Stomach (tissue), 4 donors: ENCODE results near the gene SLFNL1.

Experiments used
- EP300 ChIP-seq: sonication (generic); formaldehyde crosslinking; IDR thresholded peaks from one replicate; pipeline ENCODE4 v1.6.1; 2017; ENCODE audit warnings: antibody characterized with exemption
- POLR2A ChIP-seq, 4 donors: fragments of 450-650 bp; IDR thresholded peaks; one replicate each; pipeline ENCODE4 v1.6.1; 2016; ENCODE audit warnings: antibody characterized with exemption in 4 of 4, control low read depth in 2 of 4, mild to moderate bottlenecking in 1 of 4, moderate library complexity in 1 of 4
- POLR2AphosphoS5 ChIP-seq, 3 donors: sonication (generic); formaldehyde crosslinking; IDR thresholded peaks; one replicate each; pipeline ENCODE4 v1.6.1; 2016; ENCODE audit warnings: antibody characterized with exemption in 3 of 3
- TF ChIP-seq, protein P1 (sequence below), 7 experiments: fragments of 450-650 bp in 4 of 7; fragments of 200-600 bp in 3 of 7; sonication (generic) in 3 of 7; IDR thresholded peaks; one replicate each; pipeline ENCODE4 v1.5.1; 2016 to 2019; ENCODE audit warnings: antibody characterized with exemption in 7 of 7, control low read depth in 2 of 7, mild to moderate bottlenecking in 1 of 7

- TF ChIP-seq, protein P1, sequence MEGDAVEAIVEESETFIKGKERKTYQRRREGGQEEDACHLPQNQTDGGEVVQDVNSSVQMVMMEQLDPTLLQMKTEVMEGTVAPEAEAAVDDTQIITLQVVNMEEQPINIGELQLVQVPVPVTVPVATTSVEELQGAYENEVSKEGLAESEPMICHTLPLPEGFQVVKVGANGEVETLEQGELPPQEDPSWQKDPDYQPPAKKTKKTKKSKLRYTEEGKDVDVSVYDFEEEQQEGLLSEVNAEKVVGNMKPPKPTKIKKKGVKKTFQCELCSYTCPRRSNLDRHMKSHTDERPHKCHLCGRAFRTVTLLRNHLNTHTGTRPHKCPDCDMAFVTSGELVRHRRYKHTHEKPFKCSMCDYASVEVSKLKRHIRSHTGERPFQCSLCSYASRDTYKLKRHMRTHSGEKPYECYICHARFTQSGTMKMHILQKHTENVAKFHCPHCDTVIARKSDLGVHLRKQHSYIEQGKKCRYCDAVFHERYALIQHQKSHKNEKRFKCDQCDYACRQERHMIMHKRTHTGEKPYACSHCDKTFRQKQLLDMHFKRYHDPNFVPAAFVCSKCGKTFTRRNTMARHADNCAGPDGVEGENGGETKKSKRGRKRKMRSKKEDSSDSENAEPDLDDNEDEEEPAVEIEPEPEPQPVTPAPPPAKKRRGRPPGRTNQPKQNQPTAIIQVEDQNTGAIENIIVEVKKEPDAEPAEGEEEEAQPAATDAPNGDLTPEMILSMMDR (IDR thresholded peaks at IDR 0.05): no peak
- no peak for TF ChIP-seq POLR2AphosphoS5 (IDR thresholded peaks at IDR 0.05)
- no peak for TF ChIP-seq POLR2A (IDR thresholded peaks at IDR 0.05)
- TF ChIP-seq EP300: no peak
These were observed 871 bp downstream of the SLFNL1 start for GRCh38 chr1:41020654-41021053.
